ENCODE measurements around the gene KCNQ1OT1.

KCNQ1OT1 gene

GRCh38 chr11:2745511-2745910, 45.7 kb upstream of the KCNQ1OT1 start:
- no peak for DNase-seq (ENCODE audit: low read depth)
- TF ChIP-seq CTCF (IDR thresholded peaks at IDR 0.05; ENCODE audit: insufficient read depth, low read depth, low read length, missing control alignments) = no peak
- no peak overlapping the region for H3K4me3 ChIP-seq (ENCODE audit: low read depth, low read length)

GRCh38 chr11:2744166-2744565, 44.4 kb upstream of the KCNQ1OT1 start:
- DNase-seq (ENCODE audit: low read depth) = no peak
- no peak for TF ChIP-seq CTCF (IDR thresholded peaks at IDR 0.05; ENCODE audit: insufficient read depth, low read depth, low read length, missing control alignments)
- no peak overlapping the region for H3K4me3 ChIP-seq (ENCODE audit: low read depth, low read length)

GRCh38 chr11:2743427-2744110, 43.8 kb upstream of the KCNQ1OT1 start:
- H3K4me3 ChIP-seq (ENCODE audit: low read depth, low read length) = no peak overlapping the region
- DNase-seq (ENCODE audit: low read depth) = no peak
- no peak for TF ChIP-seq CTCF (IDR thresholded peaks at IDR 0.05; ENCODE audit: insufficient read depth, low read depth, low read length, missing control alignments)

- H3K4me3 ChIP-seq (ENCODE audit: low read depth, low read length) = no peak overlapping the region
- no peak for DNase-seq (ENCODE audit: low read depth)
- no peak for TF ChIP-seq CTCF (IDR thresholded peaks at IDR 0.05; ENCODE audit: insufficient read depth, low read depth, low read length, missing control alignments)
Observed at GRCh38 chr11:2742611-2743426, 43.0 kb upstream of the KCNQ1OT1 start.

- TF ChIP-seq CTCF (IDR thresholded peaks at IDR 0.05; ENCODE audit: insufficient read depth, low read depth, low read length, missing control alignments) = no peak
- no peak overlapping the region for H3K4me3 ChIP-seq (ENCODE audit: low read depth, low read length)
- no peak for DNase-seq (ENCODE audit: low read depth)
Observed at GRCh38 chr11:2742201-2742600, 42.4 kb upstream of the KCNQ1OT1 start.

GRCh38 chr11:2741377-2742131, 41.8 kb upstream of the KCNQ1OT1 start:
- no peak for TF ChIP-seq CTCF (IDR thresholded peaks at IDR 0.05; ENCODE audit: insufficient read depth, low read depth, low read length, missing control alignments)

More at GRCh38 chr11:2741377-2742131, 41.8 kb upstream of the KCNQ1OT1 start:
- no peak for DNase-seq (ENCODE audit: low read depth)
- H3K4me3 ChIP-seq (ENCODE audit: low read depth, low read length) = no peak overlapping the region
